Inferior parietal cortex (tissue), 1 donor: ENCODE measurements around the gene RASA3.

Experiments used
- DNase-seq: peaks from one replicate; pipeline ENCODE4 v3.0.0-alpha.2; 2016; ENCODE audit errors: extremely low spot score

Gene RASA3

DNA sequence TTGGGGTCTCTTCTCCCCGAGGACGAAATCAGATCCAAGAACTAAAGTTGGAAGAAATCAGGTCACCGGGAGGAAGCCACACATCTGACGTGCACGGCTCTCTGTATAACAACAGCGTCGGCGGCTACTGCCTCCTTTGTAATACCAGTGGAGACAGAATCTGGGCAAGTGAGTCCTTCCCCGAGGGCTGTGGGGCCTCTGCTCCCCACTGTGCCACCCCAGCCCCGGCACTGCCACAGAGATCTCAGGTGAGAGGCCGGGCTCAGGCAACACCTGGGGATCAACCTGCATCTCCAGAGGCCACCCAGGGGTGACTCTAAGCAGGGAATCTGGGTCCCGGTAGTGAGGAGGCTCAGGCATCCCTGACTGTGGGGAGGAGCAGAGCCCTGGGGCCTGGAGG is 124.9 kb downstream of the RASA3 start:
- DNase-seq = no peak

- DNase-seq = no peak
These were observed 127.2 kb downstream of the RASA3 start for GRCh38 chr13:114005206-114005724.

DNA sequence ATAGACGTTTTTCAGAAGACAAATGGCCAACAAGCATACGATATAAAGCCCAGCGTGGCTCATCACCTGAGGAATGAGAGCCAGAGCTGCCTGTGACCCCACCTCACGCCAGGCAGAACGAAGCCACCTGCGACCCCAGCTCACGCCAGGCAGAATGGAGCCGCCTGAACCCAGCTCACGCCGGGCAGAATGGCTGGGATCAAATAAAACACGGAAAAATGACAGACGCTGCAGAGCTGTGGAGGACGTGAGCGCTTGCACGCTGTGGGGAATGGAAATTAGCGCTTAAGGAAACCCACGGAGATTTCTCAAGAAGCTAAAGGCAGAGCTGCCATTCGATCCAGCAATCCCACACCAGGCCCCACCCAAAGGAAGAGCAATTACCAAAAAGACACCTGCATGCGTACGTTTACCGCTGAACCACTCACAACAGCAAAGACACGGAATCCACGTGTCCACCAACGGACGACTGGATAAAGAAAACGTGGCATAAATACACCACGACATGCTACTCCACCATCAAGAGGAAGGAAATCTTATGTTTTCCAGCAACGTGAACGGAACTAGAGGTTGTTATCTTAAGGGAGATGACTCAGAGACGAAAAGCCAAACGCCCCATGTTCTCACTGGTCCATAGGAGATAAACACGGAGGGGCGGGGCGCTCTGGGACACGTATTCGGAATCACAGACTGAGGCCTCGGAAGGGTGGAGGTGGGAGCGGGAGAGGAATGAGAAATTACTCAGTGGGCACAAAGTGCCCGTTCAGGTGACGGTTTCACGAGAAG is 127.8 kb downstream of the RASA3 start:
- DNase-seq = no peak

DNA sequence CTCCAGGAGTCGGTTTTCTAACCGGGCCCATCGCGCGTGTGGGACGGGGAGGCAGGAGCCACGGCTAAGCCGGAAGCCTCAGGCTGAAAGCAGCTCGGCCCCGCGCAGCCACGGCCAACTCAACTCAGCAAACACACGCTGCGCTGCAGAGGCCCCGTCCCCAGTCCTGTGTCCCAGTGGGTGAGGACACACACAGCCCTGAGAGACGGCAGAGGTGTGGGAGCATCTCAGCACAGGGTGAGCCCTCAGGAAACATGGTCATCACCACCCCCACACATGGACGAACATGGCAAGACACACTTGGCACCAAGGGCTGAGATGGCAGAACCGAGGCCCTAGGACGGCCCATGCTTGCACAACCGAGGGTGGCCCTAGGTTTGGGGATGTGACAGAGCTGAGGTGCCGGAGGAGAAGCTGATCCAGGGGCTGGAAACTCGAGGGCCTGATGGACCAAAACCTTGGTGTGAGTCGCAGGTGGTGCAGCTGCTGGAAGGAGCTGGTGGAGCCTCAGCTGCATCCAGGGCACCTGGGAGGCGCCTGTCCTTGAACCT is 129.6 kb downstream of the RASA3 start:
- DNase-seq = no peak

DNA sequence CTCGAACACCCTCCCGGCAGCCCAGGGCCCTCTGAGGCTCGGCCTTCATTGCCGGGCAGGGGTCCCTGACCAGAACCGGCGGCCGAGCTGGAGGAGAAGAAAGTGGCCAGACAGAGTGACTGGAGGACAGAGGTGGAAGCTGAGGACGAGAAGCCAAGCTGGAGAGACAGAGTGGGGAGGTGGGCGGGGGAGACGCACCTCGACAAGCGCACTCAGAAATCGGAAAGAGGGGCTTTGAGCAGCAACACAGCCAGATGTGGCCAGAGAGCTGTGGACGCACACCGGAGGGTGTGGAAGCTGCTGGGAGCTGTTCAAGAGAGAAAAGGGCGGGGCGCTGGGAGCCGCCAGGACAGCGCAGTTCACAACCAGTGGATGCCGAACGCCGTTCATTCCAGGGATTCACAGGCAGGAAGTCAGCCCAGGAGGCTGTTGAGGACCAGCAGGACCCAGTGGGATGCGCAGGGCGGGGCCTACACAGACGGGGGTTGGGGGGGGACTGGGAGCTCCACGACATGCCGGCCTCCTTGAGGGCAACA is 130.3 kb downstream of the RASA3 start:
- DNase-seq = no peak

DNA sequence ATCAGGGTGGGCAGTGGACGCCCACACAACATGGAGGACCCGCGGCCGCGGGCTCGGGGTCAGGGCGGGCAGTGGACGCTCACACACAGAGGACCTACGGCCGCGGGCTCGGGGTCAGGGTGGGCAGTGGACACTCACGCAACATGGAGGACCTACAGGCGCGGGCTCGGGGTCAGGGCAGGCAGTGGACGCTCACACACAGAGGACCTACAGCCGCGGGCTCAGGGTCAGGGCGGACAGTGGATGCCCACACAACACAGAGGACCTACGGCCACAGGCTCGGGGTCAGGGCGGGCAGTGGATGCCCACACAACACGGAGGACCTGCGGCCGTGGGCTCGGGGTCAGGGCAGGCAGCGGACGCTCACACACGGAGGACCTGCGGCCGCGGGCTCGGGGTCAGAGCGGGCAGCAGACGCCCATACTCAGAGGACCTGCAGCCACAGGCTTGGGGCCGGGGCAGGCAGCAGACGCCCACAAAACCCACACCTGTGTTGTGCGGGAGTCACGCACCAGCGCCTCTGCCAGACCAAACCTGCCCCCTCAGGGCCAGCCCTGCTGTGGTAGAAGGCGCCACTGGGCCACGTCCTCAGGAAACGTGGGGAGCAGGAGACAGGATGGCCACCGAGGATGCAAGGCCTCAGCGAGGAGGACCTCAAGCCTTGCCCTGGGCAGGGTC is 131.0 kb downstream of the RASA3 start:
- no peak for DNase-seq

DNA sequence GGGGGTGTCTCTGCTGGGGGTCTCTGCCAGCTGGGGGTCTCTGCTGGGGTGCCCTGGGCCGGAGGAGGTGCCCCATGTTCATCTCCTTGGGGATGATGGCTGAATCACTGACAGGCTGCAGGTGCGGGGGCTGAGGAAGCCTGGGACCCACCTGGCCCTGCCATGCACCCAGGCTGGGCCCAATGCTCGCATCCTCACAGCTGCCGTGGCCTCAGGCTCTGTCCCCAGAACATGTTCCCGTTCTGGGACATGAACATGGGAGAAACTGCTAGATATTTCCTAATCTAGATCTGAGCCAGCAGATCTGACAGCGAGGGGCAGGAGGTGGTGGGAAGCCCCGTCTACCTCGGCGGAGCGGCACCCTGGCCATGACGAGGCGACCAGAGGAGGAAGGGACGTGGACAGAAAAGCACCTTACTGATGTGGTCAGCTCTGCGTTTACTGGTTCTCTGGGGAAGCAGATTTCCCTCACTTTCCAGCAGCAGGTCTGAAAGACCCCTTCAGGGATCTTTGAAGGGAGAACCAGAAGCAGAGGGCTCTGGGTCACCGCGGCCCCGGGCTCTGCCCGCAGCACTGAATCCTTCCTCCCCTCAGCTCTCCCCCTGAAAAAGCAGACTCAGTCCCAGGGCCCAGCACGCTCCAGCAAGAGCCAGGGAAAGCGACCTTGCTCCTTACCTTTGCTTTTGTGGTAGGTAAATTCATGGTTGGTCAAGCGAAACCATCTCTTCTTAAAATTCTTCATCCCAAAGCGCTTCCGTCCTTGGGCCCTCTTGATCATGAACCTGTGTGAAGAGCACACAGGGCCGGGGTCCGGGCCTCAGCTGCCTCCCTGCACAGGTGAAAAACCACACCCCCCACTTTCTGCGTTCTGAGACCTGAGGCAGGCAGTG is 132.0 kb downstream of the RASA3 start:
- no peak for DNase-seq

GRCh38 chr13:113999618-113999910 is 132.9 kb downstream of the RASA3 start:
- no peak for DNase-seq

DNA sequence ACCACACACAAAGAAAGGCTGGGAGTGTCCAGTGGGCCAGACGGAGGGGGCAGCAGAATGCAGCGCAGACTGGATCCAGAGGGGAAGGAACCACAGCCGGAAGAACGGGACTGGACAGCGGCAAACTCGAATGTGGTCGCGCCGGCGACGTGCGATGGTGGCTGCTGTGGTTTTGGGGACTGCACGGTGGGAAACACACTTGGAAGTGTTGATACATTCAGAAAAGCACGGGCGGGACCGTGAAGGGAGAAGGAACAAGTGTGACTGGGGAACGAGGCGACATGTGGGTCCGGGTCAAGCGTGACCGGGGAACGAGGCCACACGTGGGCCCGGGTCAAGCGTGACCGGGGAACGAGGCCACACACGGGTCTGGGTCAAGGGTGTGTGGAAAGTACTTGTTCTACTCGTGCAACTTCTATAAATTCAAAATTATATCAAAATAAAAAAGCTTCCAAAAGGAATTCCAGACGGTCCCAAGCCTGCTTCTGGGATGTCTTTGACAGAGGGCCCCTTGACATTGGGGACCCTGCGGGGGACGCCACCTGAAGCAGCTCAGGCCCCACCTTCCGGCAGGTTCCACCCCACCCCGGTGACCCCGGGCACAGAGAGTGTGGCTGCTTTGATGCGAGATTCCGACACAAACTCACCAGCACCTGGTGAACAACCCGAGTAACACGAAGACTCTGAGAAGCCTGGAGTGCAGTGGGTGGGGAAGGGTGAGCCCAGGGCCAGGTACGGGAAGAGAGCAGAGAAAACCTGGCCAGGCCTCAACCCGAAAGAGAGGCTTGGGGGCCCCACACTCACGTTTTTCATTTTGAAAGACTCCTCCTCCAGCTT is 133.4 kb downstream of the RASA3 start:
- DNase-seq = no peak

DNA sequence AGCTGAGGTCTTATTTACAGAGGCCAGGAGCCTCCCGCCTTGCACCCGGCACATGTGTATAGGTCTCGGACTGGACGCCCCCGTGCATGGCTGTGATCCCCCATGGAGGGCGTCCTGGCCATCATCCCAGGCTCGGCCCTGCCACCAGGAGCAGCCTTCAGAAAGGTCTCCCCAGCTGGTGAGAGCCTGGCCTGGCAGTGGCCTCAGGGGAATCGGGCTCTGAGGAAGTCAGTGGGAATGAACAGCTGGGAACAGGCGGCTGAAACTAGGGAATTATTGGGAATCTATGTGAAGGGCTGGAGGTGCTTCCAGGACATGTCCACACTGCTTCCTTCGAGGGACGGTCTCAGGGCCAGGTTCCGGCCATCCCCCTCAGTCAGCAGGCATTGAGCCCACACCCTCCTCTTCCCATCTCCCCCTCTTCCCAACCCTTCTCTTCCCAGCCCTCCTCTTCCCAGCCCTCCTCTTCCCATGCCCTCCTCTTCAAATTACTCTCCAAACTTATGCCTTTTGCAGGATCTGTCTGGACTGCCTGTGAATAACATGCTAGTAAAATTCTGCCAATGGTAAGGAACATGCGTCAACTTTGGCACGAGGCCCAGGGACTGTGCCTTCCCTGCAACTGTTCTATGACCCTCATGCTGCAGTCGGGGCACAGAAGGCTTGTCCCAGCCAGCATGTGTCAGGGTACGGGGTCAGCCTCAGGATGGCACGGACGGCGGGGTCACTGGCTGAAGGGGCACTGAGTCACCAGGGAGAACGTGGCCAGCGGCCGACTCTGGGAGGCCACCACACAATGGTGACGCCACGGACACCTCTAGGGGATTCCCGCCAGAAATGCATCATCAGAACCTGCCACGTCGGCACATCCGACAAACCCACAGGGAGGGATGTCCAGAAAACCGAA is 134.3 kb downstream of the RASA3 start:
- no peak for DNase-seq

DNA sequence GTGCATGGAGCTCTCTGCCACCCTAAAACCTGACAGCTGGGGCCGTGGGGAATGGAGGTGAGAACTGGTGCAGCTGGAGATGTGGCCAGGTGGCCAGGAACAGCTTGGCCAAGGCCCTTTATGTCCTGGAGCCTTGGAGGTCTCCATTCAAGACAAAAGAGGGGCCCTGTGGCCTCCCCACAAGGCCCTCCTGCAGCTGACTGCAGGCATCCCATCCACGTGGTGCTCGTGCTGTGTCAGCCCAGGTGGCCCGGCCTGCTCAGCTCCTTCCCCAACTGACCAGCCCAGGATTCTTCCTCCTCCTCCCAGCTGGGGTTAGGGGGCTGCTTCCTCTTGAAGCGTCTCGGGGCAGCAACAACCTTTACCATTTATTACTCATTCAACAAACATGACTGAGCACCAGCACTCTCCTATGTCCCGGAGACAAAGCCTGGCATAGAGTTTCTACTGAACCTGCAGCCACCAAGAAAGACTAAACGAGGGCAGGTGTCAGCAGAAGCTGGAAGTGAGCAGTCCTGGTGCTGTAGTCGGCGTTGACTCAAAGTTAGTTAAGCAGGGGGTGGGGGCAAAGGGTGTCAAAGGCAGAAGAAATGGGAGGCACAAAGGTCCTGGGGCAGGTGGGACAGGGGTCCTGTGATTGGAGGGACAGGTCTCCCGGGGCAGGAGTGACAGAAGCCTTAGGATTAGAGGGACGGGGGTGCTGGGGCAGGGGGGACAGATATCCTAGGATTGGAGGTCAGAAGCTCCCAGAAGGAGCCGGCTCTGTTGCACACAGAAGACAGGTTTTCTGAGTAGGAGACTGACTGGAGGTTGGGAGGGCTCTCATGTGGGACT is 135.3 kb downstream of the RASA3 start:
- no peak for DNase-seq

- DNase-seq = no peak
These were observed 136.1 kb downstream of the RASA3 start for GRCh38 chr13:113996081-113996911.

- no peak for DNase-seq
These were observed 137.3 kb downstream of the RASA3 start for GRCh38 chr13:113995051-113995601.

- DNase-seq = no peak
These were observed 140.0 kb downstream of the RASA3 start for GRCh38 chr13:113992276-113993005.

DNA sequence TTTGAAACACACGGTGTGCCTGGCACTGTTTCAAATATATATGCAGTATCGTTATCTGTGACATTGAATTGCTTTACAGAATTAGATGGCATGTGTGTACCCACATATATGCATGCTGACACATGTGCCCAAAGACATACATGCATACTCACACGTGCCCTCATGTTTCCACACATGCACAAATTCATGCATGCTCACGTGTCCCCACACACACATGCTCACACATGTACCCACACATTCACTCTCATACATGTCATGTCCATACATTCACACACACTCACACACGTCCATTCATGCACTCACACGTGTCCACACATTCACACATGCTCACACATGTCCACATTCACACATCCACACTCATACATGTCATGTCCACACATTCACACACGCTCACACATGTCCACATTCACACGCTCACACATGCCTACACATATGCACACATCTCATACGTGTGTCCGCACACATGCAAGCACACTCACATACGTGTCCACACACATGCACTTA is 140.7 kb downstream of the RASA3 start:
- no peak for DNase-seq

DNA sequence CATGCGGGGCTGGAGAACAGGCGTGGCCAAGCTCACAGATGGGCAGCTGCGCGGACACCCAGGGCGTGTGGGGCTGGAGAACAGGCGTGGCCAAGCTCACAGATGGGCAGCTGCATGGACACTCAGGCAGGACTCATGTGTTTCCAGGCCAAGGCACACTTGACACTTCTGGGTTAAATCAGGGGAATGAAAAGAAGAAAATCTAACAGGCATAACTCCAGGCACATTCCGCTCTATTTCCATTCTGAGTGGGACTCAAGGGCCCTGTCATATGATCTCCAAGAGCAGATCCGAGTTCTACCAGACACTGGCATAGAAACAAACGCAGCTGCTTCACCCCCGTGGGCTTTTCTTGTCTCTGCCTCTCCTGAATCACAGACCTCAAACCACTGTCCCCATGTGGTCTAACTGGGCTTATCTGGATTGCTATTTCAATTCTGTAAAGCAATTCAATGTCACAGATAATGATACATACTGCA is 141.2 kb downstream of the RASA3 start:
- peak; percentile 18 for DNase-seq
